Activated naive CD8-positive, alpha-beta T cell (primary cell): ENCODE measurements around the gene IL17C.

Source experiments
- H3K27ac Mint-ChIP-seq: one replicate; pipeline ENCODE4 v1.8.0; 2021; ENCODE audit warnings: mixed read lengths
- H3K27me3 Mint-ChIP-seq: one replicate; pipeline ENCODE4 v1.8.0; 2021; ENCODE audit warnings: mixed read lengths
- H3K36me3 Mint-ChIP-seq: one replicate; pipeline ENCODE4 v1.8.0; 2021; ENCODE audit warnings: mixed read lengths
- H3K4me1 Mint-ChIP-seq: one replicate; pipeline ENCODE4 v1.8.0; 2021; ENCODE audit warnings: low read depth, mixed read lengths
- H3K4me3 Mint-ChIP-seq: one replicate; pipeline ENCODE4 v1.8.0; 2021; ENCODE audit warnings: mild to moderate bottlenecking, mixed read lengths
- H3K9me3 Mint-ChIP-seq: one replicate; pipeline ENCODE4 v1.8.0; 2021; ENCODE audit warnings: low read depth, mixed read lengths

Gene IL17C

GRCh38 chr16:88653596-88654362, 15.4 kb downstream of the IL17C start:
- Mint-ChIP-seq H3K36me3 (peaks cover 2% of the 10 kb centered on the region), H3K9me3 (no peaks in the 10 kb centered on the region), H3K4me3 (no peak overlapping the region), H3K27me3 (no peaks in the 10 kb centered on the region), H3K4me1 (peaks cover 14% of the 10 kb centered on the region), H3K27ac (peak overlapping the region; percentile 22)

DNA sequence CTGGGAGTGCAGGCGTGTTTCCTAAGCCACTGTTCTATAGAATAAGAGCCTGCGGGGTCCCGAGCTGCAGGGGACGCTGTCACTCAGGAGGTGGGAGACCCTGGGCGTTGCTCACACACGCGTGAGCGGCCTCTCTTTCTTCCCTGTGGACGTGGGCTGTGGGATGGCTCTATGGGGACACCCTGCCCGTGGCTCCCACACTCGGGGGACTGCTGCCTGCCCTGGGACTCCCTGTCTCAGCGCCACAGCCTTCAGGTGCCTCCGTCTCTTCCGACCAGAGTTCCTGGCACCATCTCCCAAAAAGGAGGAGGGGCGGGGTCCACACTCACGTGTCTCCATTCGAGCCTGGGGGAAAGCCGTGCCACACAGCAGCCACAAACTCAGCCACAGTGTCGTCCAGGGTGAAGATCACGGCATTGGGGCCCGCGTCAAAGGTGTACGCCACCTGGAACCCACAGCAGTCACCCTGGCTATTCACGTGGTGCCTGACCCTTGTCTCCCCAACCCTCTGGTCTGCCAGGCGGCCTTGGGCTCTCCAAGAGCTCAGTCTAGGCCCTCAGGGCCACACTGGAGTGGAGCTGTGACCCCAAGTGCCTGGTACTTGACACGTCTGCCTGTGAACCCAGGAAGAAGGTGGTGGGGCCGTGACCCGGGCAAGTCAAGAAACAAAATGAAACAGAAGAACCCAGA, 16.1 kb downstream of the IL17C start:
- Mint-ChIP-seq H3K27ac (no peak overlapping the region), H3K4me3 (no peak overlapping the region), H3K27me3 (no peaks in the 10 kb centered on the region)

GRCh38 chr16:88655053-88655732, 16.8 kb downstream of the IL17C start:
- Mint-ChIP-seq H3K4me1 (peaks cover 7% of the 10 kb centered on the region), H3K4me3 (no peak overlapping the region), H3K9me3 (no peaks in the 10 kb centered on the region), H3K27me3 (no peaks in the 10 kb centered on the region), H3K36me3 (no peaks in the 10 kb centered on the region), H3K27ac (no peak overlapping the region)

More for the DNA sequence above, 16.1 kb downstream of the IL17C start:
- no peaks in the 10 kb centered on the region for H3K9me3 Mint-ChIP-seq
- H3K4me1 Mint-ChIP-seq: peaks cover 8% of the 10 kb centered on the region
- H3K36me3 Mint-ChIP-seq: no peaks in the 10 kb centered on the region

- no peaks in the 10 kb centered on the region for H3K36me3 Mint-ChIP-seq
- no peak overlapping the region for H3K27ac Mint-ChIP-seq
- H3K4me3 Mint-ChIP-seq: no peak overlapping the region
- H3K9me3 Mint-ChIP-seq: no peaks in the 10 kb centered on the region
- no peaks in the 10 kb centered on the region for H3K27me3 Mint-ChIP-seq
- peaks cover 7% of the 10 kb centered on the region for H3K4me1 Mint-ChIP-seq
Measured at GRCh38 chr16:88655733-88656281, 17.4 kb downstream of the IL17C start.

DNA sequence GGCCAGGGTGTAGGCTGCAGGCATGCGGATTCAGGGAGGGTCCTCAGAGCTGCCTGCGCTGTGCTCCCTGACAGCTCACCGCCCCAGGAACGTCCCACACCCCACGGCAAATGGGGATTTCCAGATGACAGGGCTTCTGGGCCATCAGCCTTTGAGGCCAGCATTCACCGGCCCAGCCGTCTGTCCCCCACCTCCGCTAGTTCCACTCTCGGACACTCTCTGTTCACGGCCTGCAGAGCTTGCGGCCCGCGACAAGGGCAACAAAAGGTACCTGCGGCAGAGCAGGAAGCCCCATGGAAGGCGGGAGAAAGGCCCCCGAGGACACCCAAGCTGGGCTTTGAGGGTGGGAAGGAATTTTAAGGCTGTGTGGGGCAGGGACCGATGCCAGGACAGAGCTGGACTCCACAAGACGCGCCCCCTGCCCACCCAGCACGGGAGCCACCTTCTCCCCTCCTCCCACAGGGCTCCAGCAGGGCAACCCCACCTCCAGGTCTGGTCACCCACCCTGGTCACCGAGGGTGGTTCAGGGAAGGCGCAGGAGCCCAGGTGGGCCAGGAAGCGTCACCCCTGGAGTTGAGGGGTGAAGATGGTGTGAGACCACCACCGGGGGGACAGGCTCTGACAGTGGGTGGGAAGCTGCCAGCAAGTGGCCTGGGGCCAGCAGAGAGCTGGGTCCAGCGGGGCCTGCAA, 18.1 kb downstream of the IL17C start:
- no peaks in the 10 kb centered on the region for H3K27me3 Mint-ChIP-seq
- H3K36me3 Mint-ChIP-seq: no peaks in the 10 kb centered on the region
- H3K4me3 Mint-ChIP-seq: no peak overlapping the region
- peaks cover 10% of the 10 kb centered on the region for H3K4me1 Mint-ChIP-seq
- no peak overlapping the region for H3K27ac Mint-ChIP-seq
- H3K9me3 Mint-ChIP-seq: no peaks in the 10 kb centered on the region

DNA sequence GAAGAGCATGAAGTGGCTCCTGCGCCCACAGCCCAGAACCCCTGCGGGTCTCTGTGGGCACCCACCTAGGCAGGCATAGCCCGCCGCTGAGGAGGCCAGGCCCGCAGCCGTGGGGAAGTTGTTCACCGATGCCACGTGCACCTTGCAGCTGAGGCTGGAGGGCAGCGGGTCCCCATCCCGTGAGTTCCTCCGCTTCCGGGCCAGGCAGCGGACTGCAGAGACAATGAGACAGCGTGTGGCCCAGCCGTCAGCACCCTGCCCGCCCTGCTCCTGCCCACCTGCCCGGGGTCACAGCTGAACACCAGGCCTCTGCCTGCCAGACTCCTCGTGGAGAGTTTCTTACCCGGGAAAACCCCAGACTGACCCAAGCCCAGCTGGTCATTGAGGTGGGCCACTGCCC, 19.0 kb downstream of the IL17C start:
- peaks cover 15% of the 10 kb centered on the region for H3K4me1 Mint-ChIP-seq

DNA sequence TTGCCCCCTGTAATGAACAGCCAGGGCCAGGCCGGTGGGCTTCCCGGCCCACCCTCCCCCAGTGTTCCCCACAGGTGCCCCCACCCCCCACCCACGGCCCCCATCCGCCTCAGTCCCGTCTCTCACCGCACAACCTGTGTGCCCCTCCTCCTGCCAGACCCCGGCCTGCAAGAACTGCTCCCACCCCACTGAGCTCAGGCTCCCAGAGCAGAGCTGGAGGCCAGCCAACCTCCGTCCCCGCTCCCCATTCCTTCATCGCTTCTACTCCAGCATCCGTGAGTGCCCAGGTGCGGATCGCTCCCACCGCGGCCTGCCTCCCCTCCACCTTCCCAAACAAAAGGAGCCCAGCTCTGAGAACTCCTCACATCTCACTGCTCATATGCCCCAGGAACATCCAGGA, 20.3 kb downstream of the IL17C start:
- H3K9me3 Mint-ChIP-seq: no peaks in the 10 kb centered on the region
- no peak overlapping the region for H3K27ac Mint-ChIP-seq
- no peaks in the 10 kb centered on the region for H3K27me3 Mint-ChIP-seq
- peaks cover 14% of the 10 kb centered on the region for H3K4me1 Mint-ChIP-seq
- no peak overlapping the region for H3K4me3 Mint-ChIP-seq
- no peaks in the 10 kb centered on the region for H3K36me3 Mint-ChIP-seq

More for the DNA sequence above, 19.0 kb downstream of the IL17C start:
- Mint-ChIP-seq H3K4me3 (no peak overlapping the region), H3K27ac (no peak overlapping the region), H3K27me3 (no peaks in the 10 kb centered on the region), H3K9me3 (no peaks in the 10 kb centered on the region), H3K36me3 (no peaks in the 10 kb centered on the region)

- no peaks in the 10 kb centered on the region for H3K9me3 Mint-ChIP-seq
- no peak overlapping the region for H3K27ac Mint-ChIP-seq
- peaks cover 16% of the 10 kb centered on the region for H3K4me1 Mint-ChIP-seq
- H3K27me3 Mint-ChIP-seq: no peaks in the 10 kb centered on the region
- H3K4me3 Mint-ChIP-seq: no peak overlapping the region
- H3K36me3 Mint-ChIP-seq: no peaks in the 10 kb centered on the region
Measured at GRCh38 chr16:88659160-88659559, 20.8 kb downstream of the IL17C start.

DNA sequence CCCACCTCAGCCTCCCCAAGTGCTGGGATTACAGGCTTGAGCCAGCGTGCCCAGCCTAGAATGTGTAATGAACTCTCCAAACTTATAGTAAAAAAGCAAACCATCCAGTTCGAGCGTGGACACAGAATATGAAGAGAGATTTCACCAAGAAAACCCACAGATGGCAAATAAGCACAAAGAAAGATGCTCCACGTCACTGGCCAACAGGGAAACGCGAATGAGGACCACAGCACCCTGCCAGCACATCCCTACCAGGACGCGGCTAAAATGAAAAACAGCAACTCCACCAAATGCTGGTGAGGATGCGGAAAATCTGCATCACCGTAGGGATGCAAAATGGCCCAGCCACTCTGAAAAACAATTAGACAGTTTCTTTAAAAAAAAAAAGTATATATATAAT, 23.1 kb downstream of the IL17C start:
- no peaks in the 10 kb centered on the region for H3K9me3 Mint-ChIP-seq
- H3K4me1 Mint-ChIP-seq: peaks cover 18% of the 10 kb centered on the region
- no peak overlapping the region for H3K27ac Mint-ChIP-seq
- H3K36me3 Mint-ChIP-seq: no peaks in the 10 kb centered on the region
- no peaks in the 10 kb centered on the region for H3K27me3 Mint-ChIP-seq
- peak overlapping the region; percentile 70 for H3K4me3 Mint-ChIP-seq

GRCh38 chr16:88662222-88662842, 24.0 kb downstream of the IL17C start:
- peak overlapping the region; percentile 88 for H3K4me3 Mint-ChIP-seq
- H3K36me3 Mint-ChIP-seq: no peaks in the 10 kb centered on the region
- no peaks in the 10 kb centered on the region for H3K27me3 Mint-ChIP-seq
- H3K27ac Mint-ChIP-seq: peak overlapping the region; percentile 8
- H3K9me3 Mint-ChIP-seq: no peaks in the 10 kb centered on the region
- H3K4me1 Mint-ChIP-seq: peaks cover 18% of the 10 kb centered on the region

DNA sequence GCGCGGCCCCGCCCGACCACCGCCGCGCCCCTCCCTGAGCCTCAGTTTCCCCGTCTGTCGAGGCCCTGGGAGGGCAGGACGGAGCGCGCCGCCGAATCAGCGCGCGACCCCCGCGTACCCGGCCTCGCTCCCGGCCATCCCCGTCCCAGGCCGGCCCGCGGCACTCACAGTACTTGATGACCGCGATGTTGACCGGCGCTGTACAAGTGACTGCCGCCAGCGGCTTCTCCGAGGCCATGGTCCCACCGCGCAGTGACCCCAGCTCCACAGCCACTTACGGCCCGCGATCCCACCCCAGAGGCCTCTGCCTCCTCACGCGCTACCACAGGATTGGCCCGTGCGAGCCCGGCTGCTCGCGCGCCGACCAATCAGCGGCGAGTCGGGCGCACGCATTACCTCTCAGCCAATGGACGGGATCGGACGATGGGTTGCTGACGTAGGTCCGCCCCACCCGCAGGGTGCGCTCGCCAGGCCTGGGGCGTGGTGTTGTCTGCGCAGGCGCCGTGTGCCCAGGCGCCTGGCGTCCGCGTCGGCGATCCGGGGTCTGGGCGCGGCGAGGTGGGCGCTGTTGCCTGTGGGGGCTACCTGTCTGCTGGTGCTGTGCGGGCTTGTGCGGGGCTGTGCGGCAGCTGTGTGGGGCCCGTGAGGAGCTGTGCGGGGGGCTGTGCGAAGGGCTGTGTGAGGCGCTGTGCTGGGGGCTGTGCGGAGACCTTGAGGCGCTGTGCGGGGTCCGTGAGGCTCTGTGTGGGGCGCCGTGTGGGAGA, 24.7 kb downstream of the IL17C start, which contains the start of gene MVD:
Gene MVD (minus strand): TSS at position 249 of the 764 bp plus-strand sequence. CDS start 11 bp downstream, at position 238.
- Mint-ChIP-seq H3K4me3 (peak within 1 kb of the TSS; percentile 90), H3K9me3 (no peaks in the 10 kb centered on the region), H3K27me3 (no peaks in the 10 kb centered on the region), H3K4me1 (peaks cover 18% of the 10 kb centered on the region), H3K36me3 (no peaks in the 10 kb centered on the region), H3K27ac (peak within 1 kb of the TSS; percentile 84)

- Mint-ChIP-seq H3K4me1 (peaks cover 18% of the 10 kb centered on the region), H3K27me3 (no peaks in the 10 kb centered on the region), H3K9me3 (no peaks in the 10 kb centered on the region), H3K27ac (no peak overlapping the region), H3K36me3 (peaks cover 2% of the 10 kb centered on the region), H3K4me3 (peak overlapping the region; percentile 36)
Measured at GRCh38 chr16:88665148-88665547, 26.8 kb downstream of the IL17C start.

DNA sequence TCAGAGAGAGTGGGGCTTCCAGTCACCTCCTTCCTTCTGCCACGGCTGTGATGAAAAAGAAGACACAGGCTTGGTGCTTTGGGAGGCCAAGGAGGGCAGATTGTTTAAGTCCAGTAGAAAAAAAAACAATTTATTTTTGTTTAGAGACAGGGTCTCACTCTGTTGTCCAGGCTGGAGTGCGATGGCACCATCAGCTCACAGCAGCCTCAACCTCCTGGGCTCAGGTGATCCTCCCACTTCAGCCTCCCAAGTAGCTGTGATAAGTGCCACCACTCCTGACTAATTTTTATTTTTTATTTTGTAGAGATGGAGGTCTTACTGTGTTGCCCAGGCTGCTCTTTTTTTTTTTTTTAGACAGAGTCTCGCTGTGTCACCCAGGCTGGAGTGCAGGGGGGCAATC, 27.2 kb downstream of the IL17C start:
- Mint-ChIP-seq H3K36me3 (peaks cover 2% of the 10 kb centered on the region), H3K4me1 (peaks cover 17% of the 10 kb centered on the region), H3K4me3 (no peak overlapping the region), H3K9me3 (no peaks in the 10 kb centered on the region), H3K27me3 (no peaks in the 10 kb centered on the region), H3K27ac (no peak overlapping the region)
